Panc1 (cell line): ENCODE data around the gene NELFE. TPM values are rescaled to one million over a fixed set of nuclear protein-coding genes. Genes with fewer than 3 reads are reported as not detected.

ENCODE experiments used
- ATAC-seq: fragments of 200-7000 bp; cut with Tn5 transposase; 2 replicates; pipeline ENCODE4 v1.9.1; 2020; ENCODE audit warnings: mild to moderate bottlenecking, moderate library complexity
- BruUV-seq: library from RNA; stranded (reverse); fragments of 400-500 nt; replicated peaks from 2 replicates; lab custom pipeline; 2021; lab: Mats Ljungman, UMichigan
- CTCF ChIA-PET: fragments of 300-600 bp; sonication (Branson Sonifier 250); formaldehyde crosslinking; loops from one replicate; lab custom pipeline; 2022; ENCODE audit warnings: antibody characterized with exemption; lab: Charles Lee
- POLR2A ChIA-PET: fragments of 300-600 bp; sonication (Branson Sonifier 250); formaldehyde crosslinking; loops from one replicate; lab custom pipeline; 2022; ENCODE audit warnings: antibody characterized with exemption; lab: Charles Lee
- DNase-seq: peaks from one replicate; pipeline ENCODE4 v3.0.0-alpha.2; 2010; ENCODE audit warnings: low read depth, low spot score
- H3K27ac ChIP-seq: 2 replicates; pipeline ENCODE4 v1.5.1; 2011; ENCODE audit warnings: mild to moderate bottlenecking, low read length, inconsistent platforms
- H3K27me3 ChIP-seq: fragments of 200-500 bp; sonication (Bioruptor generic); 2 replicates; pipeline ENCODE4 v1.6.0; 2014; ENCODE audit warnings: low read length, inconsistent platforms; ENCODE audit not compliant: control insufficient read depth, insufficient read depth
- H3K36me3 ChIP-seq: fragments of 200-500 bp; sonication (Bioruptor generic); 2 replicates; pipeline ENCODE4 v1.5.1; 2014; ENCODE audit warnings: inconsistent platforms, mild to moderate bottlenecking, low read length, moderate library complexity; ENCODE audit not compliant: control insufficient read depth, insufficient read depth
- H3K4me1 ChIP-seq: 2 replicates; pipeline ENCODE4 v1.5.1; 2011; ENCODE audit warnings: inconsistent platforms, mild to moderate bottlenecking, low read length, moderate library complexity; ENCODE audit not compliant: control insufficient read depth, insufficient read depth
- H3K4me3 ChIP-seq, 2 experiments: 2 replicates each; pipeline ENCODE4 v1.5.1; 2011 to 2012; ENCODE audit warnings: low read depth in 2 of 2, low read length in 2 of 2, mild to moderate bottlenecking in 2 of 2, inconsistent platforms in 1 of 2, moderate library complexity in 1 of 2
- H3K9me3 ChIP-seq: fragments of 200-500 bp; sonication (Bioruptor generic); 2 replicates; pipeline ENCODE4 v1.5.1; 2014; ENCODE audit warnings: low read depth, mild to moderate bottlenecking, inconsistent platforms, low read length, moderate library complexity; ENCODE audit not compliant: control insufficient read depth, insufficient read depth
- POLR2AphosphoS5 ChIP-seq: IDR thresholded peaks from 2 replicates; pipeline ENCODE4 v1.6.1; 2012; ENCODE audit warnings: mild to moderate bottlenecking, low read depth, low read length, moderate library complexity
- REST ChIP-seq, 2 experiments: IDR thresholded peaks; 2 replicates each; pipeline ENCODE4 v1.6.1; 2011 to 2012; ENCODE audit warnings: low read depth in 2 of 2, control low read depth in 1 of 2, low read length in 1 of 2, mild to moderate bottlenecking in 1 of 2, moderate library complexity in 1 of 2; ENCODE audit not compliant: insufficient read depth in 1 of 2
- SIN3A ChIP-seq: IDR thresholded peaks from 2 replicates; pipeline ENCODE4 v1.6.1; 2012; ENCODE audit warnings: low read depth, mild to moderate bottlenecking, low read length, moderate library complexity, borderline replicate concordance; ENCODE audit not compliant: insufficient read depth
- TCF7L2 ChIP-seq: IDR thresholded peaks from 2 replicates; pipeline ENCODE4 v1.6.1; 2011; ENCODE audit warnings: mild to moderate bottlenecking, low read depth, low read length, inconsistent platforms
- in situ Hi-C: cut with HindIII; loops from 2 replicates; pipeline ENCODE4 v1.10.0; 2016; ENCODE audit warnings: low sequenced_read_pairs, low pct_unique_long_range_greater_than_20kb
- intact Hi-C: fragments of 100-400 bp; cut with micrococcal nuclease; formaldehyde crosslinking; loops from one replicate; pipeline ENCODE4 v1.10.0; 2022; ENCODE audit not compliant: unreplicated experiment
- total RNA-seq: library from RNA; stranded (reverse); gene quantifications from one replicate; pipeline ENCODE4 v1.2.1, GENCODE V29; 2021; ENCODE audit not compliant: unreplicated experiment
- TF ChIP-seq, protein P1 (sequence below): fragments of 450-650 bp; IDR thresholded peaks from 2 replicates; pipeline ENCODE4 v1.5.1; 2017; ENCODE audit warnings: mild to moderate bottlenecking

NELFE gene
- total RNA-seq, 1 experiment from 2014 or later: 94.9 TPM

- in situ Hi-C loops (no loop called here), intact Hi-C loops (no loop called here)
- no peaks in the 10 kb centered on the region for H3K27me3 ChIP-seq
- no peak overlapping the region for H3K4me3 ChIP-seq
- no peaks in the 10 kb centered on the region for H3K36me3 ChIP-seq
- DNase-seq (no peak), ATAC-seq (no peak)
- TF ChIP-seq SIN3A: no peak
- no peak for TF ChIP-seq TCF7L2
- TF ChIP-seq POLR2AphosphoS5: no peak
- no peak for TF ChIP-seq REST (IDR thresholded peaks at IDR 0.05; ENCODE audit: insufficient read depth in 1 of 2, low read depth in 2 of 2, low read length in 1 of 2)
- TF ChIP-seq, protein P1, sequence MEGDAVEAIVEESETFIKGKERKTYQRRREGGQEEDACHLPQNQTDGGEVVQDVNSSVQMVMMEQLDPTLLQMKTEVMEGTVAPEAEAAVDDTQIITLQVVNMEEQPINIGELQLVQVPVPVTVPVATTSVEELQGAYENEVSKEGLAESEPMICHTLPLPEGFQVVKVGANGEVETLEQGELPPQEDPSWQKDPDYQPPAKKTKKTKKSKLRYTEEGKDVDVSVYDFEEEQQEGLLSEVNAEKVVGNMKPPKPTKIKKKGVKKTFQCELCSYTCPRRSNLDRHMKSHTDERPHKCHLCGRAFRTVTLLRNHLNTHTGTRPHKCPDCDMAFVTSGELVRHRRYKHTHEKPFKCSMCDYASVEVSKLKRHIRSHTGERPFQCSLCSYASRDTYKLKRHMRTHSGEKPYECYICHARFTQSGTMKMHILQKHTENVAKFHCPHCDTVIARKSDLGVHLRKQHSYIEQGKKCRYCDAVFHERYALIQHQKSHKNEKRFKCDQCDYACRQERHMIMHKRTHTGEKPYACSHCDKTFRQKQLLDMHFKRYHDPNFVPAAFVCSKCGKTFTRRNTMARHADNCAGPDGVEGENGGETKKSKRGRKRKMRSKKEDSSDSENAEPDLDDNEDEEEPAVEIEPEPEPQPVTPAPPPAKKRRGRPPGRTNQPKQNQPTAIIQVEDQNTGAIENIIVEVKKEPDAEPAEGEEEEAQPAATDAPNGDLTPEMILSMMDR: no peak
- H3K9me3 ChIP-seq: no peaks in the 10 kb centered on the region
- ChIA-PET CTCF (no interaction called here), POLR2A (no interaction called here)
- H3K4me1 ChIP-seq: peaks cover 10% of the 10 kb centered on the region
- H3K27ac ChIP-seq: 0 out of 2 replicates have a peak overlapping the region, but pooled peaks have one; percentile 20
- no TSS peak for BruUV-seq
Measured at GRCh38 chr6:31940256-31940664, 18.5 kb downstream of the NELFE start.

DNA sequence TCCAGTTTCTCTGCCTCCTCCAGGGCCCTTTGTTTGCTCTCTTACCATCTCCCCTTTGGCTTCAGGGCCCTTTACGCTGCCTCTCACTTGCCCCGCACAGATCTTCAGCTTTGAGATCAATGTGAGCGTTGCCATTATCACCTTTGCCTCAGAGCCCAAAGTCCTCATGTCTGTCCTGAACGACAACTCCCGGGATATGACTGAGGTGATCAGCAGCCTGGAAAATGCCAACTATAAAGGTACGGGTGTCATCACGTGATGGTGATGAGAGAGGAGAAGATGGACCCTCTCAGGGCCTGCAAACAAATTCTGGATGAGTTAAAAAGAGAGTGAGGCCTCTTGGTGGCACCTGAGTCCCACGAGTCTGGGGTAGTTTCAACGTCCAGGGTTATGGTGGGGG lies 22.9 kb downstream of the NELFE start:
- no peak for ATAC-seq
- CTCF ChIA-PET: no interaction called here
- intact Hi-C loops: no loop called here
- Histone ChIP-seq H3K27ac (no peak overlapping the region), H3K27me3 (no peaks in the 10 kb centered on the region), H3K4me1 (peaks cover 8% of the 10 kb centered on the region), H3K4me3 (no peak overlapping the region), H3K36me3 (no peaks in the 10 kb centered on the region), H3K9me3 (no peaks in the 10 kb centered on the region)
- in situ Hi-C loops: no loop called here
- no peak for TF ChIP-seq POLR2AphosphoS5
- no peak for TF ChIP-seq TCF7L2
- no peak for DNase-seq
- no TSS peak for BruUV-seq
- POLR2A ChIA-PET: no interaction called here

GRCh38 chr6:31935021-31935420 lies 23.8 kb downstream of the NELFE start:
- no peaks in the 10 kb centered on the region for H3K36me3 ChIP-seq
- intact Hi-C loops (no loop called here), in situ Hi-C loops (no loop called here)
- ATAC-seq: no peak
- peaks cover under 1% of the 10 kb centered on the region; the same call in 1 of the 2 replicates for H3K4me1 ChIP-seq
- no peak for TF ChIP-seq POLR2AphosphoS5
- TF ChIP-seq, protein P1: no peak
- TF ChIP-seq SIN3A: no peak
- no TSS peak for BruUV-seq
- H3K27ac ChIP-seq: no peak overlapping the region
- no peaks in the 10 kb centered on the region for H3K27me3 ChIP-seq
- CTCF ChIA-PET: no interaction called here
- no peaks in the 10 kb centered on the region for H3K9me3 ChIP-seq
- H3K4me3 ChIP-seq: no peak overlapping the region
- DNase-seq: no peak
- POLR2A ChIA-PET: no interaction called here
